AG08395 (cell line): ENCODE results near the gene RAD51B.

Experiments used
- DNase-seq: peaks from one replicate; pipeline ENCODE4 v3.0.0; 2012; ENCODE audit warnings: mixed read lengths, low spot score

RAD51B gene

DNA sequence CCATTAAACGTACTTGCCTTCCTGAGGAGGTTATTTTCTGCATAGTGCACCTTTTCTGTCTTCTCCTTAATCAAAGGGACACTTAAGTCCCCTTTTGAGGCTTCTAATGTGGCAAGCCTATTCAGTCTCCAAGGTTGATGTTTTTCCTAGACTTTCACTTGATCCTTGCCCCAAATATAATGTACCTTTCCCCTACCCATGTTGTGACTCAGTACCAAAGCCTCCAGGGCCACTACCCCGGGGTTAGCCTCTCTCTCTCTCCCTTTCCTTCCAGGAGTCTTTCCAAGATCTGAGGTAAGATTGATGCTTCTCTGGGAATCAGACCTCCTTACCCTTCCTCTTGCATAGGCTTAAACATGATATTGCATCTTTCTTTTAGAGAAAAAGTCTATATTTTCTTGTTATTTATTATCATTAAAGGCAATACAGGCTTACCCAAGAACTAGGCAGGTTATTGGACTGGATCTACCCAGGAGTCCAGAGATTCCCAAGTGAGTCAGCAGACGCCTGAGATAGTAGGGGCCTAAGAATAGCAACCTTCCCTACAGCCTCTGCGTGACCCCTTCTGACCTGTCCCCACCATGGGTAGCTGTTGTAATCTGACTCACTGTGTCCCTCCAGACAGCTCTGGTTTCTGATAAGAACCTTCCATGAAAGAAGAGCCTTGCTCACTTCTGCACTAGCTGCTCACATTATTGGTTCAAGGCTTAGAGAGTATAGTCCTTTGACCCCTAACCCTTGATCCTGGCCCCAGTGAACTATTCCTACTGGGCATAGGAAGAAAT is 800.4 kb downstream of the RAD51B start:
- peak; percentile 22 for DNase-seq

DNA sequence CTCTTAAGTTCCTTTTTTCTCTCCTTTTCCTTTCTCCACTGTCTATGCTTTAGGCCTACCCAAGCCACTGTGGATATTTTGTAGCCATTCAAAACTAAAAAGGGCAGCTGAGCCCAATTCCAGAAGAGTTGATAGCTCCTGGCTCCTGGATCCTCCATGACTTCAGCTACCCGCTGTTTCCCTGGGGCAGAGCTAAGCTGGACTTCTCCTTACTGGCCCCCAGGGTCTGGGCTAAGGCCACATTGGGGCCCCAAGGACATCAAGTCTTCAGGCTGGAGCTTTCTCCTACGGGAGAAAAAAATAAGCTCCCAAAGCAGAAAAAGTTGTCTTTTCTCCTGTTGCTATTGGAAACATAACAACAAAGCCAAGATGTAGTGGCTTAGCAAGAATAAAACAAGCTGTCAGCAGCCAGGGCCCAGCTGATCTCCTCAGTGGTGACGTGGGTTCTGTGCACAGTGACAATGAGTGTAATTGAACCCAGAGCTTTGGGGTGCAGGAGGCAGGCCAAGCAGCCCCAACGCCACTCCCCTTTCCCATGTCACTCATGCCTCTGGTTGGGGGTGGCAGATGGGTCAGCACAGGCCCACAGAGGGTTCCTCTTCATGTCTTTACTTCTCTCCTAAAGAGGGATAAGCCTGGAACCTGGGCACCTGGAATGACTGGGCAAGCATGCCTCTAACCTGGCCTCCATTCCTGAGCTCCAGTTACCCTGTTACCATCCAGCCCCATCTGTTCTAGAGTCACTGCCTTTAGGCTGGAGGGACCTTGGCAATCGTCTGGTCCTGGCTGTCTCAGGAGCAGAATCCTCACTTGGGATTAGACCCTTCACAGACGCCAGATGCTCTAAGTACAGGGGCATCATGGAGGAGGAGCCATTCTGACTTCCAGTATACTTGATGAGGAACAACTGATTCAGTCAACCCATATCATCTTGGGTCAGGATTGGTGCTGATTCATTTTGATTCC is 802.1 kb downstream of the RAD51B start:
- peak; percentile 79 for DNase-seq

DNA sequence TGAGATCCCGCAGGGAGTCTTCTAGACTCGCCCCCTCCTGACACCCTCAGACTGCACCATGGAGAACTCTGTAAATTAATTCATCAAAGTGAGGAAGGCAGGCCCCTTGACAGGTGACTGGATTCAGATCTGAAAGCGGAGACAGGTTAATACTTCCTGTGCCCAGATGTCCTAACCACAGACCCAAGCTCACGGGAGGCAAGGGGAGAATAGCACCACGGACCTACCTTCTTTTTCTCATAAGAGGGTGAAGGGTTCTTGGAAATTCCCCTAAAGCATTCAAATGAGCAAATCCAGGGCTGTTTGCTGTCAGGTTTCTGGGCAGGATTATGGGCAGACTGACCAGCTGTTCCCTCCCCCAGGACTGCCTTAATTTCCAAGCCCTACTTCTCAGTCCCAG is 803.3 kb downstream of the RAD51B start:
- no peak for DNase-seq

DNA sequence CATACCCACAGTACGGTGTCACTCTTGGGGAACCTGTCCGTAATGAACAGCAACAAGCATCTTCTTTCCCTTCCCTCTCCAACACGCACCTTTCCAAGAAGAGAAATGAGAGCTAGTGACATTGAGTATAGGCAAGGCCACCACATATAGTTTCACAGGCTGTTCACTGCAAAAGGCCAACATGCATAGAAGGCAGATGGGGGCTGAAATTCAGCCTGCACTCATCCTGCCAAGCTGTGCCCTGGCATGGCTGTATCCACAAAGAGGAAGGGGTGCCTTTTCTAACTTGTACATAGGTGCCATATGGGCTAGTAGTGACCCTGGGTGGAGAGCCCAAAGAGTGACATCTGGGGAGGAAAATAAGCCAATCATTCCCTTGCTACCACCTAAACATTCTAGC is 803.7 kb downstream of the RAD51B start:
- DNase-seq: no peak

DNA sequence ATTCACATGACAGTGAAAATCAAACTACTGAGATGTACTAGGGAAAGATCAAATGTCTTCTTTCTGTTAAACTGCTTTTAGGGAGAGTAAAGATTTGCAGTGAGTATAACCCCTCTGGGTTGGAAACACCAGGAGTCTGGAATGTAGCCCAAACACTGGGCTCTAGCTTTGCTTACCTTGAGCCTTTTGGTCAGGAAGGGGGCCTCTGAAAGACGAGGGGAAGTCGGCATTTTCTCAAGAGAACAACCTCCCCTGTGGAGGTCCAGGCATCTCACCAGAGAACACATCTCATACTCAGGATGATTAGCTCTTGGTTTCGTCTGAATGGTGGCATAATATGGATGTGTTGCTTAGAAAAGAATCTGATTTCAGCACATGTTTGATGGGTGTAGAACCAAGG is 804.2 kb downstream of the RAD51B start:
- DNase-seq: no peak

DNA sequence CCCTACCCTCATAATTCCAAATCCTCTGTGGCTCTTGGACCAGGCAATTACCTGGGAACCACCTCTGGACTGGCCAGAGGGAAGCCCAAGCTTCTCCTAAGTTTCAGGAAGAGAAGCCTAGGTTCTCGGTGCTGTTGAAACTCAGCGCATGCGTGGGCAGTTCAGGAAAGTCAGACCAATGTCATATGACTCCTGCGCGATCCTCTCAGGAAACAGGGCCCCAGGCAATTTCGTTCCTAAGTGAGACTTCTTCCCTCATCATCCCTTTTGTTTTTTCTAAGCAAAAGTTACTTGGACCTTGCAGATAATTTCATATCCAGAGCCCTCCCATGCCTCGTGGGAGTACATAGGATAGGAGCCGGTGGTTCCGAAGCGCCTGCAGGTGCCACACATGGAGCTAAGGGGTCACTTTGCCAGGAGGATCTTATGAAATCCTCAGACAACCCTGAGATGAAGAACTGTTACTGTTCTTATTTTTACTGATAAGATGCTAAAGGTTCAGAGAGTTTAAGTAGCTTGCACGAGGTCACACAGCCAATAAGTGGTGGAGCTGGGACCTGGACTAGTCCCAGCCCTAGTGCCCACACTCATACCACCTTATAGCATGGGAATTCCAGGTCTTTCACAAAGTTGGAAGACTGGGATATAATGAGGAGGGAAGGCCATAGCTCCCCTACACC is 805.1 kb downstream of the RAD51B start:
- DNase-seq: no peak

DNA sequence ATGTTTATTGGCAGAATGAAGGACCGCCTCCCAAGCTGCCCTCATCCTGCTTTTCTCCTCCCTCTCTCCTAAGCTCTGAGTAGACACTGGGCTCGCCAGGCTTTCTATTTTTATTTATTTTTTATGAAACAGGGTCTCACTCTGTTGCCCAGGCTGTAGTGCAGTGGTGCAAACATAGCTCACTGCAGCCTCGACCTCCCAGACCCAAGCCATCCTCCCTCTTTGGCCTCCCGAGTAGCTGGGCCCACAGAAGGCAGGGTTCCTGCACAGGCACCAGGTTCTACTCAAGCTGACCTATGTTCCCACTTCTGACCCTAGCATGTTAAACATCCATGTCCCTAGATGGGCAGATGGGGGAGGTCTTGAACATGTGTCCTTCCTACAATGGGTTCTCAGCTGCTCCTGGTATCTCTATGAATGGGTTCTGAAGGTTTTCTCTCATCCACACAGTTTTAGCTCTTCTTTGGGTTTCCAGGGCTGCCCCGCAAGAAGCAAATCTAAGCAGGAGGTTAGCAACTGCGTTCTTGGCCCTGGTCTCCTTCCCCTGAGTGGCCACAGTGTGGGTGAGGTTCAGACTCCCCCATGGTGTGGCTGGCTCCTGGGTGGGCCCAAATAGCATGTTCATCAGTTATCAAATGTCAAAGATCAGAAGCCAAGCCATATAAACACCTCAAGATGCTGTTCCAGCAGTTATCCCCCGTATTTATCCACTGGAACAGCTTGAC is 805.9 kb downstream of the RAD51B start:
- no peak for DNase-seq

DNA sequence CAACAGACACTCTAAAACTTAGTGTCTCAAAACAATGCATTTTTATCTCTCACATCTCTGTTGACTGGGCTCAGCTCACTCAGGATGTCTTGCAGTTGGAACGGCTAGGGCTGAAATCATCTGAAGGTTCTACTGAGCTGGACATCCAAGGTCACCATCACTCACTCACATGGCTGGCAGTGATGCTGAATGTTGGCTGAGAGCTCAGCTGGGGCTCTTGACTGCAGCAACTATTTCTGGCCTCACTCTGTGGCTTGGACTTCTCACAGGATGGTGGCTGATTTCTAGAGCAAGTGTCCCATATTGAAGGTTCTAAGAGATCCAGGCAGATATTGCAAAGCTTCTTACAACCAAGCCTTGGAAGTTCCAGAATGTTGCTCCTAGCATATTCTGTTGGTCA is 806.8 kb downstream of the RAD51B start:
- DNase-seq: no peak

DNA sequence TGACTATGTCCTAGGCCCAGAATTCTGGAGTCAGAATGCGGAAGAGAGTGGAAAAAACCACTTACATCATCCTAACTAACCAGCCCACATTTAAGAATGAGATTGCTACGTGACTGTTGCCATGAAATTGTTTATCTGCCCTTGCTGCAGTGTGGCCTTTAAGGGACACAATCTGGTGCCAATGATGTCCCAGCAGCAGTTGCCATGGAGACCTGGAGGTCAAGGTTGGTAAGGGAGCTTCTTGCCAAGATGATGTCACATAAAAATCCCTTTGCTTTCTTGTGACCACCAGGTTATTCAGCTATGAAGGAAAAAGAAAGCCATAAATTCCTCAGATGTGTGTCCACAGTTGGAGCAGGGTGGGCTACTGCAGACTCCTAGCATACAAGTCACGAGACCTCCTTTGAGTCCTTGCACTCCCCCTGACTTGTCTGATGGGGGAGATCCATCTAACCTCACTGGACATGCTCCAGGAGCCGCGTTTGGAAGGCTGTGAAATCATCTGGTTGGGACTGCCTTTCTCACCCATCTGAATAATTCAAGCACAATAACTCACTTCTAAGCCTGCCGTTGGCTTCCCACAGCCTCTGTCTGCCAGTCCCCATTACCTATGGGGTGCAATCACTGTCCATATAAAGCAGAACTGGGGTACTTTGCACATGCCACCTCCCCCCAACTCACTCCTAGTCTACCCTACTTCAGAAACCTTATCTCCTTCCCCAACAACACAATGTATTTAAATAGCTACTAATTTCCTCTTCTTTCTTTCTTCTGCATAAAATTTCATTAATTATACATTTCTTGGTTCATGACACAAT is 807.7 kb downstream of the RAD51B start:
- no peak for DNase-seq

DNA sequence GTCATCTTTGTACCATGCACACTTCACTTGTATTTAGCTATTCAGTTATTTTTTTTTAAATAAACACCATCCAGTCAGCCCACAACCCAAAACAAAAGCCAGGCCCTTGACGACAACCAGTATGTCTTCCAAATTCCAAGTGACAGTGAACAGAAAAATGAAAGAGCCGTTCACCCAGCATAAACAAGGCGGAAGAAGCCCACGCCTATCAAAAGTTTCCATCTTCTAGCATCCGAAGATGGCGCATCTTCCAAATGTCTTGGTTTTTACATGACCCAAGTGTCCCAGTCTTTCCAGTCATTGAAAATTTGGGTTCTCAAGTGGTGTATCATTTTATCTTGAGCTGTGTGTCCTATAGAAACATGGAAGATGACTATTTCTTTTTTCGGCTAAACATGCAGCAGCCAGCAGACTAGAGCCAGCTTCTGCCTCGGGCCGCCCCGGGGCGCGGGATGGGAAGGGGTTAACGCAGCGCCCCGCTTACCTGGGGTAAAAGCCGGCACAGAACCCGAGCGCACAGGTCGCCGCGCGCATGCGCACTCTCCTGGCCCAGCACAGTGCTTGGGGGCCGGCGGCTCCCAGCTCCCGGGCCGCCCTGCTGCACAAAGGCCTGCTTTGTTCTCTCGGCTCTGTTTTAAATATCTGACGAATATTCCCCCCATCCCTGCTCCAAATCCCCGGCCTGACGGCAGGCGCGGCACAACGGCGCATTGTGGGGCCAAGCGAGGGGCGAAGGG is 808.5 kb downstream of the RAD51B start:
- DNase-seq: no peak

DNA sequence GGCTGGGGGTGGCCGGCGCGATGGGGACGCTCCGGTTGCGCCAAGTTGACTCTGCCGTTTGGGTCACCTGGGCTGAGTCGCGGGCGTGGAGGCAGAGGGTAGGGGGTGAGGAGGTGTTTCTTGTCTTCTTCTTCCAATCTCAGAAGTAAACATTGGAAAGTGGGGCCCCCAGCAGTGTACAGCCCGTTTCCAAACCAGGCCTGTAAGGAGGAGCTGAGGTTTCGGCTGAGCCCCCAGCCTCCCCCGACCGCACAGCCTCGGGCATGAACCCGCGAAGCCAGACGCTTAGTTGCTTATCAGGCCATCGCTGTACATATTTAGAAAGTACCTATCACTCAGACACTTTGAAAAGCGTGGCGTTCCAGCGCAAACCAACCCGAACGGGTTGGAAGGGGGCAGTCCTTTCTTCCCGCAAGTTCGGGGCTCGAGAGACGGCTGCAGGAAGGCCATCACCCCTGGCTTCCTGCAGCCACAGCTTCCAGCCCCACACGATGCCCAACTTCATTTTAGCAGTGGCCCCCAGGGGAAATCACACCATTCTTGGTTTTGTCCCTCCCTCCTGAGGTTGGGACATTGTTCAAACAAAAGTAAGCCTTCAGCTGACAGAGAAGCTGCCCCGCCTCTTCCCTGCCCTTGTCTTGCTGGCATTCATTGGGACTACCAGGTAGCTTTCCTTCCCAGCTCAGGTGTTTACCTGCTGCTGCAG is 809.2 kb downstream of the RAD51B start:
- no peak for DNase-seq

DNA sequence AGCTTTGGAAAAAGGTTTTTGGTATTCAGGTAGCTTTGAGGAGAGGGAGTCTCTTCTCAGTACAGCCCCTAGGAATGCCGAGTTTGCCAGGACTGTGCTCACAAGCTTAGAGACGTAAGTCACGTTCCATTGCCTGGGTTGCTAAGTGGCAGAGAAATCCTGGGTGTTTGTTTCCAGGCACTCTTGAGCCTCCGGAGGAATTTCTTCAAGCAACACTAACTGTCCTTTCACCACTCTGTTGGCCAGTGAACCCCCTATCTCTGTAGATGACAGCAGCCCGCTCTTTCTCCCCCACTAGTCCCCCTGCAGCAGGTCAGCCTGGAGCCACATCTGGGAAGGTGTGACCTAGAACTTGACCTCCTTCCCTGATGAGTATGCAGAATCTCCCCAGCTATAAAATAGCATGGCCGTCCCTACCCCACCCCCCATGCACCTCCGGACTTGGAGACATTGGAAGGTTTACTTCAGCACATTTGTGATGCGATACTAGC is 810.5 kb downstream of the RAD51B start:
- no peak for DNase-seq

DNA sequence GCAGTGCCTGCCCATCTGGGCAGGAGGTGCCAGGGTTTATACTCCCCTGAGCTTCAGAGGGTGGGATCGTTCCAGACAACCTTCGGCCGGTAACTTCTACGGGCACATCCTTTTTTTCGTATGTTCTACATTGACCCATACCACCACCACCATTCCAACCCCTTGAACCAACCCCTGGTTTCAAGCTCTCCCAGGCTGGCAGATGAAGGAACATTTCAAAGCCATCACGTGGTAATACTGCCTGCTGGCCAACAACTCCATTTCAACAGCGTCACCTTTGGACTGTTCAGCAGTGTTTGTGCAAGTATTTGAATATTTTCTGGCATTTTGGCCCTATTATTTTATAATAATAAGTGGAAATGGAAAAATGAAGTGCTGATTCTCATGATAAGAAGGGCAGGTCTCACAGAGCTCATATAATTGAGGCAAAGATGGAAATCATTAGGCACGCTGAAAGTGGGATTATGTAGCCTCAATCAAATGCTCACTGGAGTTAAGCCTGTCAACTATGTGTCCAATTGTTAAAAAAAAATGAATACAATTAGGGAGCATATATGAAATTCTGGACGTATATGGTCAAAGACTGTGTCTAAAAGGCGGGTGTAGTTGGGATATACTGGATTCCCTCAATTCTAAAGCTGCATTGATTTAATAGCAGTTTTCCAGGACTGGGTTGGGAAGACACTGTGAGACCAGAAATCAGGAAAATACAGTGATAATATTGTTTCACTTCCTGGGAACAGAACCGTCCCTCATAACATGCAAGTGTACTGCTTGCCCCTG is 811.2 kb downstream of the RAD51B start:
- DNase-seq: no peak

DNA sequence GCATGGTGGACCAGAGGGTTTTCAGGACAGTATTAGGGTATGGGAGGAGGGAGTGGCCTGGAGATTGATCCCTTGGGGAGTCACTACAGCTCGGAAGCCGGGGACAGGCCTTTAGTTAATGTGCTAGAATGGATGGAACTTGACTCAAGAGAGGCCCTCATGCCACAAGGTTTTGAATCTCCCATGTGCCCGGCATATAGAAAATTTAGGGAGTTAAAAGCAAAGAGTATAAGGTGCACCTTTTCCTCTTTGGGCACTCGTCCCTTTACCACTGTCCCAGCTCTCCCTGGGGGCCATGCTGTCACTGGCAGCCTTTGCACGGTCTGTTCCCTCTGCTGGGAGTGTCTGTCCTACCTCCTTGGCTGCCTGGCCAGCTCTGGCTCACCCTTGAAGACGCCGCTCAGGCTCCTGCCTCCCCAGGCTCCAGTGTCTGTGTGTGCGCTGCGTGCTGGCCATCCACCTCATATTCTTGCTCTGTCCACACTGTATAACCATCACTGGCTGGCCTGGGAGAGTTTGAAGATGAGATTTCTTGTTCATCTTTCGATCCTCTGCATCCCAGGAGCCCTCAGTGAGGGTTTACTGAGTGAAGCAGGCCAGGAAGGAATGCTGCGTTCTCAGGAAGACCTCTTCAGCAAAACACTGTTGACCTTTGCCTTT is 811.9 kb downstream of the RAD51B start:
- DNase-seq: no peak

DNA sequence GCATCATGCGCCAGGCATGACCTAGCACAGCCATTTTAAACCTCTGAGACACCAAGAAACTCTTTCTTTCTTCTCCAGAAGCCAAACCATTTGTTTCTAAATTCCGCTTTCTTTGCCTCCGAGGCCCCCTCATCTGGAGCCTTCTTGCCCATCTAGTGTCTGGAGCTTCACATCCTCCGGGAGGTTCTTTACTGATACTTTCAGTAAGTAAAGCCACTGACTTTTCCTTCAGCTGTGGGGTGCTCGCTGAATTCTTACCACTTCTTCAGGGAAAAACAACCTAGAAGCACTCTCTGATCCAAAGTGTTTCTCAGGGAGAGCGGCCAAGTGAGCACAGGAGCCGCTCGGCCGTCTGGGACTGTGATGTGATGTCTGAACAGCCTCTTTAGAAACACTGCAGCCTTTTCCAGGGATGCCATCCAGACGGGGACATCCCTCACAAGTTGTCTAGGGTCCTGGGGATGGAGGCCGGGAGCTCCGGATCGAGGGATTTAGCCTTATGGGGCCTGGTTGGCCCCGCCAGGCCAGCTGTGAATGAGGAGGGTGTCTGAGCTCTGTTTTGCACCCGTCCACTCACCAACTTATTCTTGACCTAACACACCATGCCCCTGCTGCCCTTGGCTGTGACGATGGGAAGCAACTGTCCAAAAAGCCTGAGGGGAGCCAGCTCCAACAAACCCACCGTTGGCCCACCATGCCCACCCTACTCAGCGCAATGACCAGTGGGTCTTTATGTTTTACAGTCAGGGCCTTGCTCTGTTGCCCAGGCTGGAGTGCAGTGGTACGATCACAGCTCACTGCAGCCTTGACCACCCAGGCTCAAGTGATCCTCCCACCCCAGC is 812.7 kb downstream of the RAD51B start:
- DNase-seq: no peak

DNA sequence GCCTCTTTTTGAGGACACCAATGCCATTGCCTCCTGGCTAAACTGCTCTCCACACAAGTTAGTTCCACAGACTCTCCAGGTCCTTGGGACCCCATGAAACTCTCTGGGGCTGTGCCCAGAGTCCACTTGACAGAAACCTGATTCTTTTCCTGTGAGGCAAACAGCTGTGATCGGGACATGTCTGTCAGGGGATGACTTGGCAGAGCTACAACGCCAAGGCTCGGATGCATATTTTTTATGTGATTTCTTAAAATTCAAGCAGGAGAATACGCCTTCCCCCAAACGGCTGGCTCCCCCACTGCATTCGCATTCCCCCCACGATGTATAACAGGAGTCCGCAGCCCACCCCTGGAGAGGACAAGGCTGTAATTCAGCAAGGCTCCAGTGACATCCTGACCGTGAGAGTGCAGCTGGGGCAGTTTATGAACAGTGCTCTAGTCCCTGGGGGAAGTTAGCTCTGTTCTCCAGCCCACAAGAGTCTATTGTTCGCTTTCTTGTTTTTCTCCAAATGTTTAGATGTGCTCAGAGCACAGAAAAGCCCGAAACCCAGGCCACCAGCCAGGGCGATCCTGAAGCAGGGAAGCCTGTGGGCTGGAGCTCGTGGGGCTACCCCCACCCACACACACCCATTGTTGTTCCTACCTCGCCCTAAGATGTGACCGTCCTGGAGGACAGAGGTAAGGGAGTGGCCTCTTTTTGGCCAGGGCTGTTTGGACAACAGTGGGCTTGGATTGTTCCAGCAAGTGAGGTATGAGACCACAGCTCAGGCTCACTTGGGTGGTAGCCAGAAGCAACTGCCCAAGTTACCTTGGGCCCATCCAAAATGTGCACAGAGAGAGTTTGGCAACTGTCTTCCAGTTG is 813.8 kb downstream of the RAD51B start:
- peak; percentile 55 for DNase-seq
